ENCODE results near the gene THAP2.

THAP2 gene

GRCh38 chr12:71655907-71656306 is 8.2 kb upstream of the THAP2 start:
- TF ChIP-seq CTCF (IDR thresholded peaks at IDR 0.05; ENCODE audit: control insufficient read depth, insufficient read depth, low read depth, low read length, missing control alignments) = no peak
- DNase-seq (ENCODE audit: low read depth) = no peak
- no peak overlapping the region for H3K4me3 ChIP-seq (ENCODE audit: control insufficient read depth, low read depth, low read length)

- no peak for DNase-seq (ENCODE audit: low read depth)
- H3K4me3 ChIP-seq (ENCODE audit: control insufficient read depth, low read depth, low read length) = no peak overlapping the region
- TF ChIP-seq CTCF (IDR thresholded peaks at IDR 0.05; ENCODE audit: control insufficient read depth, insufficient read depth, low read depth, low read length, missing control alignments) = no peak
Observed at GRCh38 chr12:71656740-71657139, 7.4 kb upstream of the THAP2 start.

DNA sequence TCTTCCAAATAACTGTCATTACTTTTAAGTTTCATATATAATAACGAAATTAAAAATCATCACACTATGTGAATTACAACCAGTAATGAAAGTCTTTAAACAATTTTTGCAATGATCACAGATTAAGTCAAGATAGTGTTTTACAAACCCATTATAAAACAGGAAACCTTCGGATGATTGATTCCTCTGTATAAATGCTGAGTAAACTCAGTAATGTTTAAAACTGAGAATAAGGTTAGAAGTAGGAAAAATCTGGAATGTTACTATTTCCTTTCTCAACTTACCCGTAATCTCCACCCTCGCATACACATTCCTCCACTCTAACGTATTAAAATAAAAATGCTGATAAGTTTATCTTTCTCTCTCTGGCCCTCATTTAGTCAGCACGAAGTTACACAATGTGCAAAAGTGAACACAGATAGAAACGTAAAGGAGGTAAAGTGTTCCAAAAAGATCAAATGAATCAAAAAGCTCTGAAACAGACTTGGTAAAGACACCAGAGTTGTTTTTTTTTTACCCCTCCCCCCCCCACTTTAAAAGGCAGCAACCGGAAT is 2.0 kb upstream of the THAP2 start:
- no peak for DNase-seq (ENCODE audit: low read depth)
- H3K4me3 ChIP-seq (ENCODE audit: control insufficient read depth, low read depth, low read length) = peak overlapping the region; percentile 98
- TF ChIP-seq CTCF (IDR thresholded peaks at IDR 0.05; ENCODE audit: control insufficient read depth, insufficient read depth, low read depth, low read length, missing control alignments) = no peak

- DNase-seq (ENCODE audit: low read depth) = no peak
- TF ChIP-seq CTCF (IDR thresholded peaks at IDR 0.05; ENCODE audit: control insufficient read depth, insufficient read depth, low read depth, low read length, missing control alignments) = no peak
- H3K4me3 ChIP-seq (ENCODE audit: control insufficient read depth, low read depth, low read length) = peak overlapping the region; percentile 98
Observed at GRCh38 chr12:71662849-71663560, 1.1 kb upstream of the THAP2 start.

DNA sequence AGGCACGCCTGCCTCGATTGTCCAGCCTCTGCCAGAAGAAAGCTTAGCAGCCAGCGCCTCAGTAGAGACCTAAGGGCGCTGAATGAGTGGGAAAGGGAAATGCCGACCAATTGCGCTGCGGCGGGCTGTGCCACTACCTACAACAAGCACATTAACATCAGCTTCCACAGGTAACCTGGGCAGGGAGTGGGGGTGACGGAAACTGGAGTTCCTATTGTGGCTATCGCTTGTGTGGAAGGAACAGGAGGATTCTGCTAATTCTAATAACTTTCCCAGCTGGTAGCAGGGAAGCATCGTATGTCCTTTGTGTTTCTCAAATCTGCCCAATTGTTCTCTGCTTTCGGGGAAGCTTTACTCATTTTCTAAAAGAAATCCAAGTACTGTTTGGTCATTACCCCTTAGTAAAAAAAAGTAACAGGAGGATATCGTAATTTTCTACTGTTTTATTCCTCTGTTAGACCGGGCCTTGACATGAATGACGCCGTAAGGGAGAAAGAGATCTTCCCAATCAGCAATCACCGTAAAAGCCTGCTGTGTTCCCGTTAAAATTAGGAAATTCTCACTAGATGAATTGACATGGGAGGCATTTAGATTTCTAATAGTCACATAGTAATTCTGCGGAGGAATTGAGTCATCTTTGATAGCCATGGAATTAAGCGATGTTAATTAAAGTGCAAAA is 449 bp downstream of the THAP2 start:
- no peak for DNase-seq (ENCODE audit: low read depth)
- peak overlapping the region; percentile 98 for H3K4me3 ChIP-seq (ENCODE audit: control insufficient read depth, low read depth, low read length)
- TF ChIP-seq CTCF (IDR thresholded peaks at IDR 0.05; ENCODE audit: control insufficient read depth, insufficient read depth, low read depth, low read length, missing control alignments) = no peak

DNA sequence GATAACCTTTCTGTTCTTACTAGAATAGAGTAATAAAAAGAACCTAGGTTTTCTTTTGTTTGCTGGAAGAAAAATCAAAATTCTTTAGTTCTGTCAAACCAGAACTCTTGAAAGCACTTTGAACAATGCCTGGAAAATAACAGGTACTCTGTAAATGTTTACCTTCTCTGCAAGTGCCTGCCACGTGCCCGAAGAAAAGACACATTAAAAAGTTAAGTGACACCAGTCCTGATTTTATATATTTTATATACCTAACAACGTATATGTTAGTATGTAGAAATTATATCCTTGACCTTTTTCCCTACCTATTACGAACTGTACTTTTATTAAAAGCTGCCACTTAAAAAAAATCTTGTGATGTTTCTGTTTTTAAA is 976 bp downstream of the THAP2 start:
- DNase-seq (ENCODE audit: low read depth) = no peak
- H3K4me3 ChIP-seq (ENCODE audit: control insufficient read depth, low read depth, low read length) = peak overlapping the region; percentile 98
- no peak for TF ChIP-seq CTCF (IDR thresholded peaks at IDR 0.05; ENCODE audit: control insufficient read depth, insufficient read depth, low read depth, low read length, missing control alignments)

Measured in AG09309 (cell line).